ENCODE data around the gene PTEN.
"Not testable (repeated sequence)": the region's sequence is repeated elsewhere in the genome, so short reads cannot be mapped to it uniquely, and the experiment has no call there.

Gene PTEN

GRCh38 chr10:87860156-87860795, 3.1 kb upstream of the PTEN start:
- no peak for TF ChIP-seq POLR2A (IDR thresholded peaks at IDR 0.05; ENCODE audit: low read depth, low read length)
- peak; percentile 38 for DNase-seq (ENCODE audit: insufficient read length, low spot score)
- peak; percentile 45 for FAIRE-seq

GRCh38 chr10:87860816-87861403, 2.5 kb upstream of the PTEN start:
- DNase-seq (ENCODE audit: insufficient read length, low spot score): no peak
- no peak for TF ChIP-seq POLR2A (IDR thresholded peaks at IDR 0.05; ENCODE audit: low read depth, low read length)
- FAIRE-seq: no peak

DNA sequence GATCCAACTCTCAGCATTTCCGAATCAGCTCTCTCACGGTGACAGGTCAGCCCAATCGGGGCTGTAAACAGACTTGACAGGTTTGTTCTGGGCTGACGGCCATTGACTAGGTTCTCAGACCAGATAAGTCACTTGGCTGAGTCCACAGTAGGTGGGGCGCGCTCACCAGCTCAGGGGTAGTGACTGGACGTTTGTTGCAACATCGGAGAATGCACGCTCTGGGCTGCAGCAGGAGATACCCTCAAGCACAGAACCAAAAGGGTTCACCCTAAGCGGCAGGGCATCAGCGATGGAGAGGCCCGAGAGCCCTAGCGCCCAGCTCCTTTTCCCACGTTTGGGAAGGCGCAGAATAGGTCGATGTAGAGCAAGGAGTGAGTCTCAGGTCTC, 1.9 kb upstream of the PTEN start:
- DNase-seq (ENCODE audit: insufficient read length, low spot score): no peak

GRCh38 chr10:87861953-87862678, 1.3 kb upstream of the PTEN start:
- DNase-seq (ENCODE audit: insufficient read length, low spot score): peak; percentile 82
- FAIRE-seq: peak; percentile 87
- peak; percentile 44; the same call in 1 of the 2 replicates for TF ChIP-seq POLR2A (IDR thresholded peaks at IDR 0.05; ENCODE audit: low read depth, low read length)

More for the DNA sequence above, 1.9 kb upstream of the PTEN start:
- FAIRE-seq: no peak
- TF ChIP-seq POLR2A (IDR thresholded peaks at IDR 0.05; ENCODE audit: low read depth, low read length): no peak

- peak; percentile 58 for FAIRE-seq
- TF ChIP-seq POLR2A (IDR thresholded peaks at IDR 0.05; ENCODE audit: low read depth, low read length): no peak
- DNase-seq (ENCODE audit: insufficient read length, low spot score): peak; percentile 54
Measured at GRCh38 chr10:87862679-87863052, 759 bp upstream of the PTEN start.

DNA sequence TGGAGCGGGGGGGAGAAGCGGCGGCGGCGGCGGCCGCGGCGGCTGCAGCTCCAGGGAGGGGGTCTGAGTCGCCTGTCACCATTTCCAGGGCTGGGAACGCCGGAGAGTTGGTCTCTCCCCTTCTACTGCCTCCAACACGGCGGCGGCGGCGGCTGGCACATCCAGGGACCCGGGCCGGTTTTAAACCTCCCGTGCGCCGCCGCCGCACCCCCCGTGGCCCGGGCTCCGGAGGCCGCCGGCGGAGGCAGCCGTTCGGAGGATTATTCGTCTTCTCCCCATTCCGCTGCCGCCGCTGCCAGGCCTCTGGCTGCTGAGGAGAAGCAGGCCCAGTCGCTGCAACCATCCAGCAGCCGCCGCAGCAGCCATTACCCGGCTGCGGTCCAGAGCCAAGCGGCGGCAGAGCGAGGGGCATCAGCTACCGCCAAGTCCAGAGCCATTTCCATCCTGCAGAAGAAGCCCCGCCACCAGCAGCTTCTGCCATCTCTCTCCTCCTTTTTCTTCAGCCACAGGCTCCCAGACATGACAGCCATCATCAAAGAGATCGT, 598 bp downstream of the PTEN start:
- DNase-seq (ENCODE audit: insufficient read length, low spot score); FAIRE-seq: not testable (repeated sequence)

- FAIRE-seq (peak; percentile 23), DNase-seq (ENCODE audit: insufficient read length, low spot score) (no peak)
- TF ChIP-seq POLR2A (IDR thresholded peaks at IDR 0.05; ENCODE audit: low read depth, low read length): no peak
Measured at GRCh38 chr10:87864496-87865059, 1.2 kb downstream of the PTEN start.

GRCh38 chr10:87865241-87865881, 1.9 kb downstream of the PTEN start:
- no peak for TF ChIP-seq POLR2A (IDR thresholded peaks at IDR 0.05; ENCODE audit: low read depth, low read length)
- FAIRE-seq: peak; percentile 75

GRCh38 chr10:87866412-87866974, 3.1 kb downstream of the PTEN start:
- DNase-seq (ENCODE audit: insufficient read length, low spot score) (no peak), FAIRE-seq (no peak)

More at GRCh38 chr10:87865241-87865881, 1.9 kb downstream of the PTEN start:
- no peak for DNase-seq (ENCODE audit: insufficient read length, low spot score)

DNA sequence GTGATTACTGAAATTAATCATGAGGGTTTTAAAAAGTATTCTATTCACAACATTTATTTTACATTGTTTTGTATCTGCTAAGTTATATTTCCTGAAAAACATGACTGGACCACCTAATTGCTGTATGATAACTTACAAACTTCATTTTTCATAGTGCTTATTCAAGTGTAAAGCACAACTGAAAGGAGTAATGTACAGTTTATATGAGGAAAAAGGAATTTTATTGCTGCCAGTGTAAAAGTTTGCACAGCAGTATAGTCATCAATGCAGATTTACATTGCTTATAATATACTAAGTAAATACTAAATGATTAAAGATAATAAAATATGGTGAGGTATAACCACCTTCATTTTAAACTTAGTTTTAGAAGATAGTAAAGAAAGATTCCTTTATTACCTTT, 4.0 kb downstream of the PTEN start:
- FAIRE-seq: peak; percentile 15
- no peak for DNase-seq (ENCODE audit: insufficient read length, low spot score)
- no peak for TF ChIP-seq POLR2A (IDR thresholded peaks at IDR 0.05; ENCODE audit: low read depth, low read length)

More at GRCh38 chr10:87866412-87866974, 3.1 kb downstream of the PTEN start:
- no peak for TF ChIP-seq POLR2A (IDR thresholded peaks at IDR 0.05; ENCODE audit: low read depth, low read length)

GRCh38 chr10:87868277-87868676, 4.9 kb downstream of the PTEN start:
- no peak for TF ChIP-seq POLR2A (IDR thresholded peaks at IDR 0.05; ENCODE audit: low read depth, low read length)
- DNase-seq (ENCODE audit: insufficient read length, low spot score) (no peak), FAIRE-seq (no peak)

DNA sequence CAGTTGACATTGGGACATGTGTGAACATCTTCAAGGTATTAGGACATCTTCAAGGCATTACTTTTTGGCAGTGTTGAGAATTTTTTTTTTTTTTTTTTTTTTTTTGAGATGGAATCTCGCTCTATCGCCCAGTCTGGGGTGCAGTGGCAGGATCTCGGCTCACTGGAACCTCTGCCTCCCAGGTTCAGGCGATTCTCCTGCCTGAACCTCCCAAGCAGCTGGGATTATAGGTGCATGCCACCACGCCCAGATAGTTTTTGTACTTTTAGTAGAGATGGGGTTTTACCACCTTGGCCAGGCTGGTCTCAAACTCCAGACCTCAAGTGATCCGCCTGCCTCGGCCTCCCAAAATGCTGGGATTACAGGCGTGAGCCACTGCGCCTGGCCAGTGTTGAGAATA, 5.7 kb downstream of the PTEN start:
- not testable (repeated sequence) for FAIRE-seq; DNase-seq (ENCODE audit: insufficient read length, low spot score)

- DNase-seq (ENCODE audit: insufficient read length, low spot score) (no peak), FAIRE-seq (peak; percentile 43)
- no peak for TF ChIP-seq POLR2A (IDR thresholded peaks at IDR 0.05; ENCODE audit: low read depth, low read length)
Measured at GRCh38 chr10:87869773-87870551, 6.5 kb downstream of the PTEN start.

All from H54 (cell line).